H1 (cell line): ENCODE data around the gene ABCB10. TPM values are rescaled to one million over a fixed set of nuclear protein-coding genes. Genes with fewer than 3 reads are reported as not detected.

Experiments used
- CTCF ChIA-PET: fragments of 300-600 bp; sonication (Branson Sonifier 250); formaldehyde crosslinking; loops from one replicate; lab custom pipeline; 2021; ENCODE audit not compliant: partially characterized antibody; lab: Charles Lee
- POLR2A ChIA-PET: fragments of 300-600 bp; sonication (Branson Sonifier 250); formaldehyde crosslinking; loops from one replicate; lab custom pipeline; 2021; ENCODE audit warnings: inconsistent platforms; ENCODE audit not compliant: partially characterized antibody; lab: Charles Lee
- DNase-seq, 2 experiments: peaks; one replicate each; pipeline versions ENCODE4 v3.0.0 to v3.0.0-alpha.2; 2010 to 2022; ENCODE audit warnings: low spot score in 2 of 2, low read depth in 1 of 2, mixed read lengths in 1 of 2
- FAIRE-seq: peaks from 2 replicates; lab custom pipeline; 2011; peaks lifted over from hg19 to GRCh38; lab: Jason Lieb, UNC
- H2AFZ ChIP-seq: 2 replicates; pipeline ENCODE4 v1.8.1; 2012; ENCODE audit warnings: low read length, inconsistent platforms
- H2AK5ac ChIP-seq: 2 replicates; pipeline ENCODE4 v1.6.1; 2013; ENCODE audit warnings: low read depth, low read length
- H2BK120ac ChIP-seq: replicated peaks from 2 replicates; pipeline ENCODE3; 2013; ENCODE audit warnings: low read depth, low read length, inconsistent platforms
- H2BK12ac ChIP-seq: 2 replicates; pipeline ENCODE4 v1.6.1; 2013; ENCODE audit warnings: low read depth, low read length
- H2BK15ac ChIP-seq: 2 replicates; pipeline ENCODE4 v1.6.1; 2013; ENCODE audit warnings: low read length
- H2BK20ac ChIP-seq: 2 replicates; pipeline ENCODE4 v1.6.1; 2013; ENCODE audit warnings: low read length
- H2BK5ac ChIP-seq: 2 replicates; pipeline ENCODE4 v1.6.1; 2013; ENCODE audit warnings: low read depth, low read length
- H3K14ac ChIP-seq: 2 replicates; pipeline ENCODE4 v1.6.1; 2013; ENCODE audit warnings: inconsistent platforms; ENCODE audit not compliant: insufficient read length
- H3K18ac ChIP-seq: 2 replicates; pipeline ENCODE4 v1.6.1; 2013; ENCODE audit warnings: low read length; ENCODE audit errors: extremely low read depth
- H3K23ac ChIP-seq: 2 replicates; pipeline ENCODE4 v1.6.1; 2013; ENCODE audit warnings: inconsistent platforms; ENCODE audit not compliant: insufficient read length
- H3K23me2 ChIP-seq: 2 replicates; pipeline ENCODE4 v1.6.1; 2013; ENCODE audit warnings: low read depth, low read length
- H3K27ac ChIP-seq: 2 replicates; pipeline ENCODE4 v1.6.1; 2011; ENCODE audit warnings: low read depth, low read length, inconsistent platforms
- H3K27me3 ChIP-seq, 4 experiments: replicated peaks in 1 of 4; 1 replicate in 1 of 4; 2 replicates in 3 of 4; pipeline versions ENCODE4 v1.6.1 to v1.8.1; 2011 to 2013; ENCODE audit warnings: low read length in 3 of 4, mild to moderate bottlenecking in 3 of 4, inconsistent platforms in 2 of 4, mixed read lengths in 2 of 4, moderate library complexity in 1 of 4; ENCODE audit not compliant: control insufficient read depth in 3 of 4, insufficient read depth in 3 of 4; ENCODE audit errors: extremely low read depth in 1 of 4
- H3K36me3 ChIP-seq, 4 experiments: 2 replicates each; pipeline versions ENCODE4 v1.6.1 to v1.8.1; 2011 to 2013; ENCODE audit warnings: mild to moderate bottlenecking in 4 of 4, low read length in 3 of 4, moderate library complexity in 2 of 4, control low read depth in 1 of 4, inconsistent platforms in 1 of 4; ENCODE audit not compliant: insufficient read depth in 4 of 4, control insufficient read depth in 2 of 4
- H3K4ac ChIP-seq: replicated peaks from 2 replicates; pipeline ENCODE3; 2013; ENCODE audit warnings: low read length, low read depth, mixed read lengths, inconsistent platforms; ENCODE audit not compliant: insufficient read length
- H3K4me1 ChIP-seq, 4 experiments: replicated peaks in 1 of 4; 1 replicate in 1 of 4; 2 replicates in 3 of 4; pipeline versions ENCODE4 v1.6.1 to v1.8.1; 2011 to 2013; ENCODE audit warnings: low read length in 3 of 4, inconsistent platforms in 2 of 4, mixed read lengths in 1 of 4; ENCODE audit not compliant: insufficient read depth in 4 of 4, control insufficient read depth in 3 of 4
- H3K4me2 ChIP-seq, 2 experiments: 2 replicates each; pipeline versions ENCODE4 v1.6.1 to v1.8.1; 2011 to 2013; ENCODE audit warnings: low read depth in 2 of 2, low read length in 2 of 2, control low read depth in 1 of 2, inconsistent platforms in 1 of 2, mild to moderate bottlenecking in 1 of 2; ENCODE audit not compliant: insufficient read depth in 1 of 2
- H3K4me3 ChIP-seq, 4 experiments: fragments of 200-600, 300-600 bp in 1 of 4; sonication (generic), shearing (Covaris generic), sonication (Bioruptor Twin) in 1 of 4; 2 replicates each; pipeline versions ENCODE4 v1.5.1 to v1.8.1; 2011 to 2016; ENCODE audit warnings: low read length in 4 of 4, low read depth in 3 of 4, control low read depth in 2 of 4, inconsistent platforms in 2 of 4, mild to moderate bottlenecking in 2 of 4, mixed read lengths in 1 of 4, moderate library complexity in 1 of 4; ENCODE audit not compliant: insufficient read depth in 2 of 4; ENCODE audit errors: extremely low read depth in 1 of 4
- H3K56ac ChIP-seq: replicated peaks from 2 replicates; pipeline ENCODE3; 2013; ENCODE audit warnings: low read depth, mild to moderate bottlenecking, mixed read lengths, low read length, inconsistent platforms; ENCODE audit not compliant: insufficient read length
- H3K79me1 ChIP-seq: 2 replicates; pipeline ENCODE4 v1.6.1; 2013; ENCODE audit warnings: low read depth, low read length, control low read depth
- H3K79me2 ChIP-seq, 2 experiments: 2 replicates each; pipeline versions ENCODE4 v1.6.1 to v1.8.1; 2012 to 2013; ENCODE audit warnings: low read length in 2 of 2, mild to moderate bottlenecking in 2 of 2, inconsistent platforms in 1 of 2; ENCODE audit not compliant: insufficient read depth in 2 of 2, control insufficient read depth in 1 of 2
- H3K9ac ChIP-seq, 4 experiments: replicated peaks in 1 of 4; 1 replicate in 1 of 4; 2 replicates in 3 of 4; pipeline versions ENCODE4 v1.6.1 to v1.8.1; 2011 to 2013; ENCODE audit warnings: low read depth in 3 of 4, low read length in 3 of 4, control low read depth in 2 of 4, mild to moderate bottlenecking in 2 of 4, moderate library complexity in 2 of 4, inconsistent platforms in 1 of 4; ENCODE audit errors: extremely low read depth in 1 of 4
- H3K9me3 ChIP-seq, 2 experiments: 2 replicates each; pipeline versions ENCODE4 v1.6.1 to v1.8.1; 2012 to 2013; ENCODE audit warnings: mild to moderate bottlenecking in 2 of 2, moderate library complexity in 2 of 2, control low read depth in 1 of 2, inconsistent platforms in 1 of 2, low read depth in 1 of 2, low read length in 1 of 2, mixed read lengths in 1 of 2; ENCODE audit not compliant: insufficient read depth in 2 of 2
- H4K20me1 ChIP-seq, 2 experiments: replicated peaks in 1 of 2; 2 replicates each; pipeline versions ENCODE3 to v1.8.1; 2011 to 2013; ENCODE audit warnings: inconsistent platforms in 2 of 2, low read length in 2 of 2, mild to moderate bottlenecking in 1 of 2; ENCODE audit not compliant: insufficient read depth in 2 of 2, control insufficient read depth in 1 of 2
- H4K5ac ChIP-seq: 2 replicates; pipeline ENCODE4 v1.6.1; 2013; ENCODE audit warnings: low read length, low read depth, mixed read lengths, inconsistent platforms; ENCODE audit not compliant: insufficient read length
- H4K8ac ChIP-seq: 2 replicates; pipeline ENCODE4 v1.8.0; 2013; ENCODE audit warnings: mild to moderate bottlenecking, moderate library complexity, low read length, inconsistent platforms; ENCODE audit not compliant: insufficient read depth; ENCODE audit errors: extremely low read depth
- H4K91ac ChIP-seq: replicated peaks from 2 replicates; pipeline ENCODE3; 2013; ENCODE audit warnings: low read length, mixed read lengths, inconsistent platforms; ENCODE audit not compliant: insufficient read length
- CBX8 ChIP-seq: fragments of 300-800, 300-1000 bp; sonication (generic); IDR thresholded peaks from 2 replicates; pipeline ENCODE4 v1.7.1; 2016; ENCODE audit warnings: low read depth, low read length, borderline replicate concordance
- KDM1A ChIP-seq: fragments of 200-600, 300-600 bp; sonication (generic); IDR thresholded peaks from 2 replicates; pipeline ENCODE4 v1.7.1; 2016; ENCODE audit warnings: mild to moderate bottlenecking, low read length, borderline replicate concordance
- RFX5 ChIP-seq: IDR thresholded peaks from 2 replicates; pipeline ENCODE4 v1.6.1; 2011; ENCODE audit warnings: low read depth, low read length, improper control_type of control experiment, borderline replicate concordance
- WGBS, 2 experiments: shearing (Covaris generic) in 1 of 2; methylation state at CpG; one replicate each; pipeline versions ENCODE4 v1.1.6 to v1.1.7; 2013 to 2015; ENCODE audit warnings: low lambda C conversion rate in 2 of 2, mixed read lengths in 2 of 2, inconsistent platforms in 1 of 2, low coverage in 1 of 2, missing lambda C conversion rate in 1 of 2; ENCODE audit not compliant: insufficient replicate concordance in 2 of 2, insufficient coverage in 1 of 2, insufficient read length in 1 of 2; ENCODE audit errors: extremely low coverage in 1 of 2, missing lambda C conversion rate in 1 of 2; 5-methylcytosine and 5-hydroxymethylcytosine counted together
- polyA plus RNA-seq, 7 experiments: library from polyadenylated mRNA; depleted of rRNA in 3 of 7; stranded (reverse) in 5 of 7; unstranded in 2 of 7; fragments of >200 nt in 5 of 7; fragments of 200-250 nt in 2 of 7; gene quantifications; 1 replicate in 5 of 7; 2 replicates in 1 of 7; 4 replicates in 1 of 7; pipeline versions ENCODE4 v1.2.1 to v1.2.3, GENCODE V29; 2011 to 2013; ENCODE audit warnings: missing spikeins in 2 of 7, mixed read lengths in 2 of 7
- total RNA-seq: library from RNA; stranded (reverse); fragmentation: NEBNext Ultra II Directional; extraction: Animal tissue kit (Norgen Biotek cat#: 25700); gene quantifications from 2 replicates; pipeline ENCODE4 v1.2.1, GENCODE V29; 2021

The ABCB10 gene
- total and polyA plus RNA-seq, 2 of the 8 experiments (the other 6 are each of a cell fraction or from before 2014, with no cell fraction given), result 3.6 to 11.9 TPM

GRCh38 chr1:229487181-229487580 is 71.3 kb downstream of the ABCB10 start:
- H3K4me1 ChIP-seq, result no peaks in the 10 kb centered on the region
- no peak overlapping the region for H3K23ac ChIP-seq
- H2BK5ac ChIP-seq, result no peak overlapping the region
- H3K27me3 ChIP-seq, result no peaks in the 10 kb centered on the region
- H4K8ac ChIP-seq, result no peak overlapping the region
- no peak overlapping the region for H2BK120ac ChIP-seq
- no peaks in the 10 kb centered on the region for H3K79me1 ChIP-seq
- no peak overlapping the region for H2BK20ac ChIP-seq
- peaks cover 0 to 1% of the 10 kb centered on the region in 2 experiments for H4K20me1 ChIP-seq
- H3K4me2 ChIP-seq, result no peak overlapping the region
- no peak overlapping the region for H3K56ac ChIP-seq
- DNase-seq, result no peak
- no peak overlapping the region for H3K18ac ChIP-seq
- no peak overlapping the region for H2BK12ac ChIP-seq
- no peak for FAIRE-seq
- no peak overlapping the region for H4K91ac ChIP-seq
- no peak overlapping the region for H3K9ac ChIP-seq
- H3K4ac ChIP-seq, result no peak overlapping the region
- no peak for TF ChIP-seq KDM1A
- no peak for TF ChIP-seq RFX5
- TF ChIP-seq CBX8, result no peak
- H2AK5ac ChIP-seq, result no peak overlapping the region
- H3K4me3 ChIP-seq, result no peak overlapping the region
- H3K14ac ChIP-seq, result no peak overlapping the region
- no peaks in the 10 kb centered on the region for H3K79me2 ChIP-seq
- no peak overlapping the region for H4K5ac ChIP-seq
- WGBS, 2 experiments, result 94% methylated on average over 1 of the region's 1 CpG; no CpG with 5 or more reads in 1 of the 2 experiments
- no peaks in the 10 kb centered on the region for H3K23me2 ChIP-seq
- POLR2A ChIA-PET, result no interaction called here
- no peak overlapping the region for H2BK15ac ChIP-seq
- CTCF ChIA-PET, result interaction anchor here (1.1 to 1.3 kb wide), 2 partner anchors 14 to 106 kb away, joined by 3 read pairs; no protein-coding TSS in a partner anchor
- H3K27ac ChIP-seq, result no peak overlapping the region
- no peak overlapping the region for H2AFZ ChIP-seq
- H3K9me3 ChIP-seq, result no peaks in the 10 kb centered on the region
- peaks cover 2 to 68% (median 31%) of the 10 kb centered on the region in 4 experiments; a peak in 7 of 8 replicates for H3K36me3 ChIP-seq
